Activated naive CD4-positive, alpha-beta T cell treated with anti-CD3 and anti-CD28 coated beads, Interleukin-2, amount 10 ng/mL, durations not matched to agents 7 days and 5 days (primary cell): ENCODE data around the gene VAMP7.
"Not testable (repeated sequence)": the region's sequence is repeated elsewhere in the genome, so short reads cannot be mapped to it uniquely, and the experiment has no call there.

Experiments
- CTCF ChIA-PET: fragments of 350-600 bp; sonication (Branson Sonifier 250); formaldehyde crosslinking; loops from one replicate; lab custom pipeline; 2021; ENCODE audit warnings: antibody characterized with exemption; lab: Charles Lee
- DNase-seq: peaks from one replicate; pipeline ENCODE4 v3.0.0-alpha.2; 2020
- H3K27ac Mint-ChIP-seq: one replicate; pipeline ENCODE4 v1.8.0; 2021; ENCODE audit warnings: mild to moderate bottlenecking, moderate library complexity, mixed read lengths
- H3K27me3 Mint-ChIP-seq: one replicate; pipeline ENCODE4 v1.8.0; 2021; ENCODE audit warnings: mild to moderate bottlenecking, mixed read lengths
- H3K36me3 Mint-ChIP-seq: one replicate; pipeline ENCODE4 v1.8.0; 2021; ENCODE audit warnings: mixed read lengths
- H3K4me1 Mint-ChIP-seq: one replicate; pipeline ENCODE4 v1.8.0; 2021; ENCODE audit warnings: mixed read lengths
- H3K4me3 Mint-ChIP-seq: one replicate; pipeline ENCODE4 v1.8.0; 2021; ENCODE audit warnings: mild to moderate bottlenecking, moderate library complexity, mixed read lengths
- H3K9me3 Mint-ChIP-seq: one replicate; pipeline ENCODE4 v1.8.0; 2021; ENCODE audit warnings: mixed read lengths

The VAMP7 gene

GRCh38 chrX:155881158-155881993 lies at the start of gene VAMP7:
Gene VAMP7 (plus strand): TSS chrX:155881345. CDS start chrX:155889467, 8,122 bp downstream.
- Mint-ChIP-seq H3K27me3 (no peaks in the 10 kb centered on the region), H3K27ac (peak within 1 kb of the TSS; percentile 89), H3K4me1 (peaks cover 16% of the 10 kb centered on the region), H3K4me3 (peak within 1 kb of the TSS; percentile 89), H3K36me3 (no peaks in the 10 kb centered on the region), H3K9me3 (no peaks in the 10 kb centered on the region)
- peak; percentile 89 for DNase-seq
- CTCF ChIA-PET: no interaction called here

- Mint-ChIP-seq H3K27me3 (no peaks in the 10 kb centered on the region), H3K9me3 (peaks cover 20% of the 10 kb centered on the region), H3K4me3 (no peak overlapping the region), H3K27ac (no peak overlapping the region), H3K4me1 (no peaks in the 10 kb centered on the region), H3K36me3 (no peaks in the 10 kb centered on the region)
- CTCF ChIA-PET: no interaction called here
- no peak for DNase-seq
Measured at GRCh38 chrX:155841232-155841631, 39.9 kb upstream of the VAMP7 start.

GRCh38 chrX:155851786-155852185 lies 29.4 kb upstream of the VAMP7 start:
- H3K36me3 Mint-ChIP-seq, H3K4me1 Mint-ChIP-seq, H3K4me3 Mint-ChIP-seq, H3K9me3 Mint-ChIP-seq, CTCF ChIA-PET, DNase-seq, H3K27ac Mint-ChIP-seq, H3K27me3 Mint-ChIP-seq: not testable (repeated sequence)

- no peaks in the 10 kb centered on the region for H3K27me3 Mint-ChIP-seq
- CTCF ChIA-PET: no interaction called here
- DNase-seq: no peak
- no peak overlapping the region for H3K4me3 Mint-ChIP-seq
- no peaks in the 10 kb centered on the region for H3K4me1 Mint-ChIP-seq
- H3K27ac Mint-ChIP-seq: no peak overlapping the region
- H3K9me3 Mint-ChIP-seq: no peaks in the 10 kb centered on the region
- H3K36me3 Mint-ChIP-seq: no peaks in the 10 kb centered on the region
Measured at GRCh38 chrX:155857561-155857960, 23.6 kb upstream of the VAMP7 start.

- no peaks in the 10 kb centered on the region for H3K4me1 Mint-ChIP-seq
- no peak overlapping the region for H3K4me3 Mint-ChIP-seq
- no peaks in the 10 kb centered on the region for H3K27me3 Mint-ChIP-seq
- peaks cover 8% of the 10 kb centered on the region for H3K9me3 Mint-ChIP-seq
- no peak overlapping the region for H3K27ac Mint-ChIP-seq
- no peak for DNase-seq
- no peaks in the 10 kb centered on the region for H3K36me3 Mint-ChIP-seq
- CTCF ChIA-PET: no interaction called here
Measured at GRCh38 chrX:155864655-155865054, 16.5 kb upstream of the VAMP7 start.

GRCh38 chrX:155865193-155865592 lies 16.0 kb upstream of the VAMP7 start:
- no peak for DNase-seq
- CTCF ChIA-PET: no interaction called here
- H3K4me1 Mint-ChIP-seq: no peaks in the 10 kb centered on the region
- no peaks in the 10 kb centered on the region for H3K27me3 Mint-ChIP-seq
- peaks cover 8% of the 10 kb centered on the region for H3K9me3 Mint-ChIP-seq
- no peak overlapping the region for H3K4me3 Mint-ChIP-seq
- no peaks in the 10 kb centered on the region for H3K36me3 Mint-ChIP-seq
- no peak overlapping the region for H3K27ac Mint-ChIP-seq

- no peaks in the 10 kb centered on the region for H3K4me1 Mint-ChIP-seq
- CTCF ChIA-PET: no interaction called here
- no peaks in the 10 kb centered on the region for H3K27me3 Mint-ChIP-seq
- DNase-seq: no peak
- no peaks in the 10 kb centered on the region for H3K36me3 Mint-ChIP-seq
- H3K4me3 Mint-ChIP-seq: no peak overlapping the region
- H3K9me3 Mint-ChIP-seq: peaks cover 10% of the 10 kb centered on the region
- H3K27ac Mint-ChIP-seq: no peak overlapping the region
Measured at GRCh38 chrX:155867821-155868220, 13.3 kb upstream of the VAMP7 start.

- Mint-ChIP-seq H3K4me3 (no peak overlapping the region), H3K36me3 (no peaks in the 10 kb centered on the region), H3K4me1 (no peaks in the 10 kb centered on the region), H3K27me3 (peaks cover 9% of the 10 kb centered on the region), H3K9me3 (peaks cover 12% of the 10 kb centered on the region), H3K27ac (no peak overlapping the region)
- no peak for DNase-seq
- CTCF ChIA-PET: no interaction called here
Measured at GRCh38 chrX:155870958-155871357, 10.2 kb upstream of the VAMP7 start.

- Mint-ChIP-seq H3K27ac (no peak overlapping the region), H3K4me3 (no peak overlapping the region), H3K27me3 (peaks cover 9% of the 10 kb centered on the region), H3K36me3 (no peaks in the 10 kb centered on the region), H3K4me1 (no peaks in the 10 kb centered on the region), H3K9me3 (peaks cover 12% of the 10 kb centered on the region)
- no peak for DNase-seq
- CTCF ChIA-PET: no interaction called here
Measured at GRCh38 chrX:155871934-155872333, 9.2 kb upstream of the VAMP7 start.

GRCh38 chrX:155873188-155873587 lies 8.0 kb upstream of the VAMP7 start:
- Mint-ChIP-seq H3K27me3 (peaks cover 9% of the 10 kb centered on the region), H3K4me3 (no peak overlapping the region), H3K4me1 (no peaks in the 10 kb centered on the region), H3K9me3 (peaks cover 8% of the 10 kb centered on the region), H3K36me3 (no peaks in the 10 kb centered on the region), H3K27ac (no peak overlapping the region)
- no peak for DNase-seq
- CTCF ChIA-PET: no interaction called here

GRCh38 chrX:155874571-155875244 lies 6.4 kb upstream of the VAMP7 start:
- Mint-ChIP-seq H3K4me1 (no peaks in the 10 kb centered on the region), H3K9me3 (peaks cover 4% of the 10 kb centered on the region), H3K27me3 (peaks cover 9% of the 10 kb centered on the region), H3K4me3 (no peak overlapping the region), H3K27ac (no peak overlapping the region), H3K36me3 (no peaks in the 10 kb centered on the region)
- DNase-seq: no peak
- CTCF ChIA-PET: no interaction called here

GRCh38 chrX:155876704-155877103 lies 4.4 kb upstream of the VAMP7 start:
- no peak overlapping the region for H3K27ac Mint-ChIP-seq
- no peak for DNase-seq
- H3K36me3 Mint-ChIP-seq: no peaks in the 10 kb centered on the region
- H3K4me3 Mint-ChIP-seq: no peak overlapping the region
- peaks cover 9% of the 10 kb centered on the region for H3K27me3 Mint-ChIP-seq
- CTCF ChIA-PET: no interaction called here
- H3K9me3 Mint-ChIP-seq: peaks cover 2% of the 10 kb centered on the region
- H3K4me1 Mint-ChIP-seq: peaks cover 4% of the 10 kb centered on the region

GRCh38 chrX:155877288-155877687 lies 3.9 kb upstream of the VAMP7 start:
- H3K4me3 Mint-ChIP-seq: no peak overlapping the region
- H3K27ac Mint-ChIP-seq: no peak overlapping the region
- H3K9me3 Mint-ChIP-seq: peaks cover 2% of the 10 kb centered on the region
- no peak for DNase-seq
- no peaks in the 10 kb centered on the region for H3K36me3 Mint-ChIP-seq
- CTCF ChIA-PET: no interaction called here
- H3K27me3 Mint-ChIP-seq: peaks cover 9% of the 10 kb centered on the region
- peaks cover 10% of the 10 kb centered on the region for H3K4me1 Mint-ChIP-seq

GRCh38 chrX:155880586-155881157 lies 473 bp upstream of the VAMP7 start:
- Mint-ChIP-seq H3K4me3 (peak overlapping the region; percentile 89), H3K36me3 (no peaks in the 10 kb centered on the region), H3K4me1 (peaks cover 16% of the 10 kb centered on the region), H3K27ac (peak overlapping the region; percentile 89), H3K9me3 (no peaks in the 10 kb centered on the region), H3K27me3 (no peaks in the 10 kb centered on the region)
- CTCF ChIA-PET: no interaction called here
- no peak for DNase-seq

- Mint-ChIP-seq H3K27me3 (no peaks in the 10 kb centered on the region), H3K27ac (no peak overlapping the region), H3K4me1 (peaks cover 22% of the 10 kb centered on the region), H3K4me3 (no peak overlapping the region), H3K9me3 (no peaks in the 10 kb centered on the region), H3K36me3 (peaks cover 20% of the 10 kb centered on the region)
- CTCF ChIA-PET: no interaction called here
- no peak for DNase-seq
Measured at GRCh38 chrX:155886409-155886808, 5.3 kb downstream of the VAMP7 start.
